Calu3 (cell line): ENCODE measurements around the gene WNT8A. TPM values are rescaled to one million over a fixed set of nuclear protein-coding genes. Genes with fewer than 3 reads are reported as not detected.
"Not testable (repeated sequence)": the region's sequence is repeated elsewhere in the genome, so short reads cannot be mapped to it uniquely, and the experiment has no call there.

Source experiments
- BruUV-seq: library from RNA; stranded (reverse); fragments of 400-500 nt; replicated peaks from 2 replicates; lab custom pipeline; 2021; lab: Mats Ljungman, UMichigan
- CTCF ChIA-PET: fragments of 300-600 bp; sonication (Branson Sonifier 250); formaldehyde crosslinking; loops from one replicate; lab custom pipeline; 2022; ENCODE audit warnings: antibody characterized with exemption; lab: Charles Lee
- DNase-seq: peaks from one replicate; pipeline ENCODE4 v3.0.0; 2022
- H3K27ac Mint-ChIP-seq: one replicate; pipeline ENCODE4 v1.8.0; 2022; ENCODE audit warnings: mixed read lengths; ENCODE audit not compliant: unreplicated experiment
- H3K27me3 Mint-ChIP-seq: one replicate; pipeline ENCODE4 v1.8.0; 2022; ENCODE audit warnings: mixed read lengths; ENCODE audit not compliant: unreplicated experiment
- H3K36me3 Mint-ChIP-seq: one replicate; pipeline ENCODE4 v1.8.0; 2022; ENCODE audit warnings: mild to moderate bottlenecking, moderate library complexity, mixed read lengths; ENCODE audit not compliant: insufficient read depth, unreplicated experiment
- H3K4me1 Mint-ChIP-seq: one replicate; pipeline ENCODE4 v1.8.0; 2022; ENCODE audit warnings: mild to moderate bottlenecking, low read depth, mixed read lengths; ENCODE audit not compliant: unreplicated experiment
- H3K4me3 Mint-ChIP-seq: one replicate; pipeline ENCODE4 v1.8.0; 2022; ENCODE audit warnings: mild to moderate bottlenecking, low read depth, moderate library complexity, mixed read lengths; ENCODE audit not compliant: unreplicated experiment
- H3K9me3 Mint-ChIP-seq: one replicate; pipeline ENCODE4 v1.8.0; 2022; ENCODE audit warnings: low read depth, mixed read lengths; ENCODE audit not compliant: unreplicated experiment
- CTCF ChIP-seq: fragments of 200-600 bp; IDR thresholded peaks from one replicate; pipeline ENCODE4 v1.8.0; 2022; ENCODE audit warnings: antibody characterized with exemption; ENCODE audit not compliant: unreplicated experiment
- intact Hi-C: fragments of 100-400 bp; cut with micrococcal nuclease; formaldehyde crosslinking; loops from one replicate; pipeline ENCODE4 v1.10.0; 2022; ENCODE audit not compliant: unreplicated experiment
- total RNA-seq: library from RNA; stranded (reverse); gene quantifications from 2 replicates; pipeline ENCODE4 v1.2.3, GENCODE V29; 2022

The WNT8A gene
- total RNA-seq, 1 experiment from 2014 or later = not detected

- peaks cover 11% of the 10 kb centered on the region for H3K27me3 Mint-ChIP-seq
- H3K4me3 Mint-ChIP-seq = no peak overlapping the region
- TF ChIP-seq CTCF = no peak
- no TSS peak for BruUV-seq
- H3K9me3 Mint-ChIP-seq = no peaks in the 10 kb centered on the region
- CTCF ChIA-PET = interaction anchor here (0.6 to 2.9 kb wide), 4 partner anchors 32 to 438 kb away, joined by 3 to 20 read pairs (median 6); no protein-coding TSS in a partner anchor
- no peaks in the 10 kb centered on the region for H3K4me1 Mint-ChIP-seq
- H3K27ac Mint-ChIP-seq = no peak overlapping the region
- intact Hi-C loops = loop anchor here (1.0 to 10.0 kb wide), 3 partner anchors 32 to 439 kb away; no protein-coding TSS in a partner anchor
- no peaks in the 10 kb centered on the region for H3K36me3 Mint-ChIP-seq
- no peak for DNase-seq
Measured at GRCh38 chr5:138067945-138068344, 15.9 kb upstream of the WNT8A start.

GRCh38 chr5:138068742-138069600, 14.9 kb upstream of the WNT8A start:
- peak; percentile 77 for TF ChIP-seq CTCF
- BruUV-seq = no TSS peak
- Mint-ChIP-seq H3K4me1 (no peaks in the 10 kb centered on the region), H3K27me3 (peaks cover 11% of the 10 kb centered on the region), H3K27ac (no peak overlapping the region), H3K4me3 (no peak overlapping the region), H3K9me3 (no peaks in the 10 kb centered on the region), H3K36me3 (no peaks in the 10 kb centered on the region)
- CTCF ChIA-PET = interaction anchor here (0.6 to 2.9 kb wide), 8 partner anchors 8 to 439 kb away, joined by 3 to 20 read pairs (median 4); no protein-coding TSS in a partner anchor
- peak; percentile 93 for DNase-seq
- intact Hi-C loops = loop anchor here (1.0 to 10.0 kb wide), 3 partner anchors 33 to 440 kb away; no protein-coding TSS in a partner anchor

DNA sequence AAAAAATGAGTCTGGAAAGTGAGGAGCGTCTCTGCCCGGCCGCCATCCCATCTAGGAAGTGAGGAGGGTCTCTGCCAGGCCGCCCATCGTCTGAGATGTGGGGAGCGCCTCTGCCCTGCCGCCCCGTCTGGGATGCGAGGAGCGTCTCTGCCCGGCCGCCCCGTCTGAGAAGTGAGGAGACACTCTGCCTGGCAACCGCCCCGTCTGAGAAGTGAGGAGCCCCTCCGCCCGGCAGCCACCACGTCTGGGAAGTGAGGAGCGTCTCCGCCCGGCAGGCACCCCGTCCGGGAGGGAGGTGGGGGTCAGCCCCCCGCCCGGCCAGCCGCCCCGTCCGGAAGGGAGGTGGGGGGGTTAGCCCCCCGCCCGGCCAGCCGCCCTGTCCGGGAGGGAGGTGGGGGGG, 13.8 kb upstream of the WNT8A start:
- H3K4me3 Mint-ChIP-seq, H3K4me1 Mint-ChIP-seq, H3K9me3 Mint-ChIP-seq, H3K36me3 Mint-ChIP-seq, H3K27ac Mint-ChIP-seq, DNase-seq, BruUV-seq, intact Hi-C loops: not testable (repeated sequence)
- peaks cover 11% of the 10 kb centered on the region for H3K27me3 Mint-ChIP-seq
- CTCF ChIA-PET = interaction anchor here (2.9 kb wide), 1 partner anchor 34 kb away, joined by 20 read pairs; no protein-coding TSS in a partner anchor

DNA sequence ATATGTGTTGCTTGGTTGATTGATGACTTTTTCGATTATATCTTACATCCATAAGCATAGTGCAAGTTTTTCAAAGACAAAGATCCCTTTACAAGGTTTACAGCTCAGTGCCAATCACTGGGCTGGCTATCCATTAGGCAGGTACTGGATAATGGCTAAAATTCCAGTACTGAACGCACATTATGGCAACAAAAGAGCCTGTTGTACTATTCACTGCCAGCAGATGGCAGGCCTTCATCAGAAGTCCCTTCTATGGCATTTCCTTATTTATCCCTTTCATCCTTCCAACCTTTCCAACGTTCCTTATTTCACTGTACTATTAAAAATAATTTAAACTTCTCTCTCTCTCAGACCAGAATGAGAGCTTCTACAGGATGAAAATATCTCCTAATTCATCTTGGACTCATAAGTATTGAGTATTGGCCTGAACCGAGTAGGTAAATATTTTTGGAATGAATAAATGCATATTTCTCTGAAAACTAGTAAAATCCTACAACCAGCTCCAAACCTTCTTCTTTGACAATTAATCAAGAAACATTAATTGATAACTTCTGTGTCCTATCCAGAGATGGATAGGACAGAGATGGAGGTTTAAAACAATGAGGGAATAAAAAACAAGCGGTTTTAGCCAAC, 6.7 kb upstream of the WNT8A start:
- intact Hi-C loops = loop anchor here (1.0 kb wide), 1 partner anchor 56 kb away; no protein-coding TSS in a partner anchor
- H3K27me3 Mint-ChIP-seq = no peaks in the 10 kb centered on the region
- no peaks in the 10 kb centered on the region for H3K4me1 Mint-ChIP-seq

More for the DNA sequence above, 6.7 kb upstream of the WNT8A start:
- Mint-ChIP-seq H3K36me3 (no peaks in the 10 kb centered on the region), H3K9me3 (no peaks in the 10 kb centered on the region), H3K27ac (no peak overlapping the region), H3K4me3 (no peak overlapping the region)
- CTCF ChIA-PET = interaction anchor here (0.6 to 5.0 kb wide), 4 partner anchors 8 to 56 kb away, joined by 3 to 15 read pairs (median 3); no protein-coding TSS in a partner anchor
- no TSS peak for BruUV-seq
- peak; percentile 91 for TF ChIP-seq CTCF
- peak; percentile 70 for DNase-seq
